NCI-H1105 (cell line): Measurements from ENCODE around the gene HHEX.
"Not testable (repeated sequence)": the region's sequence is repeated elsewhere in the genome, so short reads cannot be mapped to it uniquely, and the experiment has no call there.

Experiments used
- DNase-seq: peaks from one replicate; lab custom pipeline; 2025; lab: John Stamatoyannopoulos, UW

HHEX gene

DNA sequence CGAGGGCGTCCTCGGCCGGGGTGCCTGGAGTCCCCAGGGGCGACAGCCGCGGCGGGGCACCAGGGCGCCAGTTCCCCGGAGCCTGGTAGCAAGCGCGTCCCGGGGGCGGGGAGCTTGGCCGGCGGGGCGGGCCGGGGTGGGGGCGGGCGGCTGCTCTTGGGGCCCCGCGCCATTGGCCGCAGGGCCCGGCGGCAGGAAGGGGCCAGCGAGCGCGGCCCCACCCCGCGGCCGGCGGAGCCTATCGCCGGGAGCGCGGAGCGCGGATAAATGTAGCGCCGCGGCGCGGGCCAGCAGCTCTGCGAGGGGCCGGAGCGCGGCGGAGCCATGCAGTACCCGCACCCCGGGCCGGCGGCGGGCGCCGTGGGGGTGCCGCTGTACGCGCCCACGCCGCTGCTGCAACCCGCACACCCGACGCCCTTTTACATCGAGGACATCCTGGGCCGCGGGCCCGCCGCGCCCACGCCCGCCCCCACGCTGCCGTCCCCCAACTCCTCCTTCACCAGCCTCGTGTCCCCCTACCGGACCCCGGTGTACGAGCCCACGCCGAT, at the start of gene HHEX:
TSS of gene HHEX (plus strand) at position 293 of the 548 bp plus-strand sequence. CDS start at position 325, 32 bp downstream.
- DNase-seq: no peak

DNA sequence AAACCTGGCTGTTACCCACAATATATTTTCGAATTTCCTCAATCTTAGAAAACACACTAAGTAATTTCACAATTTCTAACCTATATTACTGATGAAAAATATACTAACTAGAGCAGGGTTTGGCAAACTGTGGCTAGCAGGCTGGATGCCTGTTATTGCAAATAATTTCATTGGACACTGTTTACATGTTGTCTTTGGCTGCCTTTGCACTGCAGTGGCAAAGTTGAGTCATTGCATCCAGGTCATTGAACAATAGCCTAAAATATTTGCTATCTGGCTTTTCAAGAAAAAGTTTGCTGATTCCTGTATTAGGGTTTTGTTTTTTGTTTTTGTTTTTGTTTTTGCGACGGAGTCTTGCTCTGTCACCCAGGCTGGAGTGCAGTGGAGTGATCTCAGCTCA, 49.6 kb upstream of the HHEX start:
- DNase-seq: no peak

DNA sequence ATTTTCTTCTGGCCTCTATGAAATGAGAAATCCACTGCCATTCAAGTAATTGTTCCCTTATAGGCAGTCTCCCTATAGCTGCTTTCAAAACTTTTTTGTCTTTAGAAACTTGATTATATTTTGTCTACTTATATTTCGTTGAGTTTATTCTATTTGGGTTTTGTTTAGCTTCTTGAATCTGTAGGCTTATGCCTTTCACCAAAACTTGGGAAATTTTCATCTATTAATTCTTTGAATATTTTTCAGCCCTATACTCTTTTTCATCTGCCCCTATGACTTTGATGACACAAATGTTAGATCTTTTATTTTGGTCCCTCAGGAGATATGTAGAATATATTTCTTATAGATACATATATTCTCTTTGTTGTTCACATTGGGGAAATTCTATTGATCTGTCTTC, 48.3 kb upstream of the HHEX start:
- no peak for DNase-seq

- no peak for DNase-seq
These were observed 44.8 kb upstream of the HHEX start for GRCh38 chr10:92644921-92645320.

DNA sequence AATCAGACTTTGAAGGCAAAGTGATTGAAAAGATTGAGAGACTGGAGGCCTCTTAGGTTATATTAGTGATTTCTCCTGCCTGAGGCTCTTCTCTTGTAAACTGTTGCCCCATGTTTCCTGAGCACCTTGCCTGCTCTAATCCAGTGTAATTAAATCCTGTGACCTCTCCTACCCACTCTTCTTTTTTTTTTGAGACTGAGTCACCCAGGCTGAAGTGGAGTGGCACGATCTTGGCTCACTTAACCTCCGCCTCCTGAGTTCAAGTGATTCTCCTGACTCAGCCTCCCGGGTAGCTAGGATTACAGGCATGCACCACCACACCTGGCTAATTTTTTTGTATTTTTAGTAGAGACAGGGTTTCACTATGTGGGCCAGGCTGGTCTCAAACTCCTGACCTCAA, 38.9 kb upstream of the HHEX start:
- DNase-seq: not testable (repeated sequence)

DNA sequence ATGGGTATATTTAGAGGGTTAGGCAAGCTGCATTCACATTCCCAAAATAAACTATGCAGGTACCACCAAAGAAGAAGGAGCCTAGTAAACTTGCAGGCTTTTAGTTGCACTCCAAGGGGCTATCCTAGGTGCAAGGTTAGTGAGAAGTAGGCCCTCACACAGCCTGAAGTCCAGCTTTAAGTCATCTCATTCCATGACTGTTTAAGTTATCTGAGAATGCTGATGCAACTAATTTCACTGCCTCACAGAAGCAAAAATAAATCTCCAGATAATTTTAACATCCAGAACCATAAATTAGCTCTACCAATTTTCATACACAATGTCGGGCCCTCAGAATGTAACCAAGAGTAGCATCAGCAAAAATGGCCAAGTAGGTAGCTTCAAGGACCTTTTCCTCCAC, 34.3 kb upstream of the HHEX start:
- DNase-seq: no peak

- no peak for DNase-seq
These were observed 33.3 kb upstream of the HHEX start for GRCh38 chr10:92656266-92656961.

DNA sequence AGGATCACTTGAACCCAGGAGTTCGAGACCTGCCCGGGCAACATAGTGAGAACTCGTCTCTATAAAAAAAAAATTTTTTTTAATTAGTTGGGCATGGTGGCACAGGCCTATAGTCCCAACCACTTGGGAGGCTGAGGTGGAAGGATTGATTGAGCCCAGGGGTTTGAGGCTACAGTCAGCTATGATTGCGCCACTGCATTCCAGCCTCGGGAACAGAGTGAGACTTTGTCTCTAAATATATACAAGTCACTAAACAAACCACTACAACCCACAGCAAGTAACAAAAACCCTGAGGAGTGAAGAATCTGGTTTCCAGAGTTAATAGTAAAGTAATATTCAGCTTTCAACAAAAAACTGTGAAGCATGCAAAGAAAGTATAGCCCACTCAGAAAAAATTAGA, 32.7 kb upstream of the HHEX start:
- no peak for DNase-seq

GRCh38 chr10:92662848-92663247, 26.9 kb upstream of the HHEX start:
- no peak for DNase-seq

DNA sequence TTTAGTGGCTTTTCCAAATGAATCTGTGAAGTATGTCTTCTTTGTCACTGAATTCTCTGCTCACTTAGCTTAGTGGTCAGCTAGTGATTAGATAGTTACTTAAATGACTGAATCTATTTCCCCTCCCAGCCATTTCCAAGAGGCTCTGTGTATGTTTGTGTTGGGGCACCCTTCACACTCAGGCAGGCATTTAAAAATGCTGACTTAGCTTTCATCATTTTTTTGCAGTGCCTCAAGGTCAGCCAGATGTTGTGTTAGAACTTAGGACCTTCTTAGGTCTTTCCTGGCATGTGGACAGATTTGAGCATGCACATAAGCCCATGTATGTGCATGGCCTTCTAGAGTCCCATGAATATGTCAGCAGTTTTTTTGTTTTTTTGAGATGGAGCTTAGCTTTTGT, 25.4 kb upstream of the HHEX start:
- DNase-seq: no peak

GRCh38 chr10:92667078-92667477, 22.7 kb upstream of the HHEX start:
- DNase-seq: no peak

GRCh38 chr10:92677708-92678107, 12.0 kb upstream of the HHEX start:
- no peak for DNase-seq

GRCh38 chr10:92678206-92678605, 11.5 kb upstream of the HHEX start:
- DNase-seq: no peak

DNA sequence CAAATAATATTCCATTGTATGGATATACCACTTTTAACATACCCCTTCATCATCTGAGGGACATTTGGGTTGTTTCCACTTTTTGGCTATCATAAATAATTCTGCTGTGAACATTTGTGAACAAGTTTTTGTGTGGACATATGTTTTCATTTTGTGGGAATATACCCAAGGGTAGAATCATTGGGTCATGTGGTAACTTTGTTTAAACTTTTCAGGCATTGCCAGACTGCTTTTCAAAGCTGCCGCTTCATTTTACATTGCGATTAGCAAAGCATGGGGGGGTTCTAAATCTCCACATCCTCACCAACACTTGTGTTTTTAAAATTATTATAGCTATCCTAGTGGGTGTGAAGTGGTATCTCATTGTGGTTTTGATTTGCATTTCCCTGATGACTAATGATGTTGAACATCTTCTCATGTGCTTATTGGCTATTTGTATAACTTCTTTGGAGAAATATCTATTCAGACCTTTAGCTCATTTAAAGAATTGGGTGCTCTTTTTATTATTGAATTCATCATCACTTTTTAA, 8.4 kb upstream of the HHEX start:
- no peak for DNase-seq

DNA sequence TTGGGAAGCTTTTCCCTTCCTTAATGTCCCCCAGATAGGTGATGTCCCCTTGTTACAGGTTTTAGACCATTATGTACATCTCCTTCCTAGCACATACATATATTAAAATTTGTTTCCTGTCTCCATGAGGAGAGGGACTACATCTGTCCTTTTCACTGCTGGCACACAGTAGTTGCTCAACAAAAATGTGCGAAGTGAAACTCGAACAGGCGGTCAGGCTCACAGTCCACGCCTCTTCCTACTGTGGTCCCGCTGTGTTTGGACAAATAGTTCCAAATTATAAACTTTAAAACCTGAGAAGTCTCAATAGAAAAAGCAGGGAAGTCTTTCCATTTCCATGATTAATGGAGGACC, 1.2 kb upstream of the HHEX start:
- DNase-seq: no peak

DNA sequence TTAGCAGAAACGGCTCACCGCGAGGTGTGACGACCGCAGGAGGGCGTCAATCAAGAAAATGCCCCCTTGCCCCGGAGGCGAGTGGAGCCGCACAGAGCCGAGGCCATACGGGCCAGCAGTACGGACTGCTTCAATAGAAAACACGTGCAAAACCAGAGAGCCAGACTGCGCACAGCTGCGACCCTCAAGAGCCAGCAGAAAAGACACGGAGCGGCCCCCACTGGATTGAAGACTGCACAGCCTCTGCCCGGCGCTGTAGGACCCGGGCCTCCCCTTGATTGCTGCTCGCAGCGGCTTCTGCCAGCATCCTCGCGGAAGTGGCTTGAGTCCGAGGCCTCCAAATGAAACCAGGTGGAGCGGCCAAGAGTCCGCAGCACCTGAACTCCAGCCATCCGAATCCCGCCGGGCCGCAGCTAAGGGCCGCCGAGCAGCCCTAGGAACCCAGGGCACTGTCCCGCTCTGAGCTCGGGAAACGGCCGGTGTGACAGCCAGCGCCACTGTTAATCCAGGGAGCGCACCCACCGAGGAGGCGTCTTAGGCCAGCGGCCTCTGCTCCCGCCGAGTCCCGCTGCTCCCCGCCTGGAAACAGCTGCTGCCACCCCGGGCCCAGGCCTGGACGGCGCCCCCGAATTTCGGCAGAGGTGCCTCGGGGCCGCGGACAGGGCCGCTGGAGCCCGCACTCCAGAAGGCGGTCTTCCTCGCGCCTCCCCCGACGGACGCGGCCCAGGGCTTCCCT, 660 bp upstream of the HHEX start:
- no peak for DNase-seq

GRCh38 chr10:92690211-92690914, 608 bp downstream of the HHEX start:
- no peak for DNase-seq

- DNase-seq: no peak
These were observed 1.3 kb downstream of the HHEX start for GRCh38 chr10:92690915-92691590.

DNA sequence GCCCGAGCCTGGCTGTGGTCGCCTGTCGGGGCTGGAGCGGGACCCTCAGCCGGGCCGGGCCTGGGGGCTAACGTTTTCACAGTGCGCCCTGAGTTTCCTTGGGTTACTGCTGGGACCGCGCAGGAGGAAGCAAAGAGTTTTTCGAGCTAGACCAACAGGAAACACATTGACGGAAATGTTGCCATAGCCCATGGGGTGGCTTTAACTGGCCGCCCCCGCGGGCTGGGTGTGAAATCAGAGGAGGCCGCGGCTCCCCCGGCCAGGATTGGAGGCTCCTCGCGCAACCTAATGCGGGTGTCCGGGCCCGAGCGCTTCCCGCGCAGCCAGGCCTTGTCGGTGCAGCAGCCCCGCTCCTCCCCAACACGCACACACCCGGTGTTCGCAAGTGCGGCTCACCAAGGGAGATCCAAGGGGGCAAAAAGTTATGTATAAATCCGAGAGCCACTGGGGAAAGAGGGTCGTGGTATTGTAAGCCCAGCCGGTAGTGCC, 1.9 kb downstream of the HHEX start:
- no peak for DNase-seq

DNA sequence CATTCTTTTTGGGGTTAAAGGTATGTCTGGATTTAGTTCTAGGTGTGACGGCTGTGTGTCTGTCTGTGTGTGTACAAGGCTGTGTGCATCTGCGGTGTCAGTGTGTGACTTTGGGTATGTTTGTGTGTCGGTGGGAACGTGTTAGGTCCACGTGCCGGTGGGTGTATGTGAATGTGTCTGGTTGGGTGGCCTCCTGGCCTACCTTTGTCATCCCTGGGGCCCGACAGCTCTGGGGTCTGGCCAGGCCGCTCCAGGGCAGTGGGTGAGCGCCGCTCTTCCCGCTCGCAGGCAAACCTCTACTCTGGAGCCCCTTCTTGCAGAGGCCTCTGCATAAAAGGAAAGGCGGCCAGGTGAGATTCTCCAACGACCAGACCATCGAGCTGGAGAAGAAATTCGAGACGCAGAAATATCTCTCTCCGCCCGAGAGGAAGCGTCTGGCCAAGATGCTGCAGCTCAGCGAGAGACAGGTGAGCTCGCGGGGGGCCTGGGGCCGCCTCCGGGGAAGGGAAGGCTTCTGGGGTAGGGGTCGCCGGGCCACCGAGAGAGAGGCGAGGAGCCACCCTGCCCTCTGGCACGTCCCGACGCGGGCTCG, 2.4 kb downstream of the HHEX start:
- no peak for DNase-seq

GRCh38 chr10:92692697-92693533, 3.2 kb downstream of the HHEX start:
- DNase-seq: no peak
